NCI-H2196 treated with DMSO at 0.1 percent for 48 hours (cell line): Measurements from ENCODE around the gene HGFAC.
A peak's percentile ranks its signal among the peaks of the same experiment; 100 is the strongest.

ENCODE experiments used
- DNase-seq: peaks from one replicate; lab custom pipeline; 2025; ENCODE audit not compliant: unreplicated experiment; lab: John Stamatoyannopoulos, UW

The HGFAC gene

GRCh38 chr4:3460926-3461325, 19.2 kb downstream of the HGFAC start:
- no peak for DNase-seq

- peak; percentile 66 for DNase-seq
Measured at GRCh38 chr4:3461515-3462291, 19.9 kb downstream of the HGFAC start.

- DNase-seq, result no peak
Measured at GRCh38 chr4:3462321-3462789, 20.6 kb downstream of the HGFAC start.

GRCh38 chr4:3462790-3463415, 21.1 kb downstream of the HGFAC start, which contains the start of gene DOK7:
TSS of gene DOK7 (plus strand) at chr4:3463306. CDS start at chr4:3463376, 70 bp downstream.
- DNase-seq, result no peak

- no peak for DNase-seq
Measured at GRCh38 chr4:3463556-3464348, 22.0 kb downstream of the HGFAC start.

GRCh38 chr4:3464349-3464905, 22.7 kb downstream of the HGFAC start:
- no peak for DNase-seq

GRCh38 chr4:3464911-3465697, 23.3 kb downstream of the HGFAC start:
- no peak for DNase-seq

GRCh38 chr4:3465698-3466671, 24.2 kb downstream of the HGFAC start:
- DNase-seq, result no peak

- DNase-seq, result no peak
Measured at GRCh38 chr4:3466691-3467600, 25.2 kb downstream of the HGFAC start.

GRCh38 chr4:3467601-3468031, 25.8 kb downstream of the HGFAC start:
- DNase-seq, result no peak

GRCh38 chr4:3468154-3468553, 26.4 kb downstream of the HGFAC start:
- no peak for DNase-seq

GRCh38 chr4:3468804-3469203, 27.0 kb downstream of the HGFAC start:
- DNase-seq, result no peak

GRCh38 chr4:3469386-3470243, 27.8 kb downstream of the HGFAC start:
- DNase-seq, result no peak

- peak; percentile 9 for DNase-seq
Measured at GRCh38 chr4:3470244-3471097, 28.7 kb downstream of the HGFAC start.

GRCh38 chr4:3471098-3471760, 29.5 kb downstream of the HGFAC start:
- no peak for DNase-seq

GRCh38 chr4:3471886-3472285, 30.1 kb downstream of the HGFAC start:
- DNase-seq, result no peak
